ENCODE data around the gene ZMAT3. TPM values are rescaled to one million over a fixed set of nuclear protein-coding genes. Genes with fewer than 3 reads are reported as not detected.
A peak's percentile ranks its signal among the peaks of the same experiment; 100 is the strongest.

The ZMAT3 gene
- total and polyA plus RNA-seq, 2 of the 13 experiments (the other 11 are each of a cell fraction or from before 2014, with no cell fraction given) = 11.4 to 11.7 TPM

GRCh38 chr3:179071323-179072099, at the start of gene ZMAT3 (continued):
- TF ChIP-seq NFIC (IDR thresholded peaks at IDR 0.05; ENCODE audit: low read length) (no peak), SP5 (CRISPR knock-in tag; IDR thresholded peaks at IDR 0.05; ENCODE audit: borderline replicate concordance, low read depth) (no peak), PHF21A (CRISPR knock-in tag; IDR thresholded peaks at IDR 0.05) (peak; percentile 40; the same call in 1 of the 2 replicates), ZNF350 (CRISPR knock-in tag; IDR thresholded peaks at IDR 0.05; ENCODE audit: borderline replicate concordance, low read depth) (peak; percentile 20; the same call in 1 of the 2 replicates), DNMT1 (CRISPR knock-in tag; IDR thresholded peaks at IDR 0.05) (no peak), RFXANK (CRISPR knock-in tag; IDR thresholded peaks at IDR 0.05) (no peak), ESRRA (CRISPR knock-in tag; IDR thresholded peaks at IDR 0.05; ENCODE audit: low read depth) (no peak), ZSCAN30 (CRISPR knock-in tag; IDR thresholded peaks at IDR 0.05) (no peak), ZNF136 (CRISPR knock-in tag; IDR thresholded peaks at IDR 0.05; ENCODE audit: low read depth) (no peak), ZFP41 (CRISPR knock-in tag; IDR thresholded peaks at IDR 0.05; ENCODE audit: borderline replicate concordance) (no peak; the same call in 1 of the 2 replicates), PBX2 (CRISPR knock-in tag; IDR thresholded peaks at IDR 0.05) (no peak), ZNF546 (CRISPR knock-in tag; conservative IDR thresholded peaks at IDR 0.05) (no peak), ZNF747 (CRISPR knock-in tag; IDR thresholded peaks at IDR 0.05; ENCODE audit: borderline replicate concordance) (no peak), ZNF746 (CRISPR knock-in tag; IDR thresholded peaks at IDR 0.05) (0 out of 2 replicates have a peak, but pooled peaks have one; percentile 26), ZNF543 (CRISPR knock-in tag; IDR thresholded peaks at IDR 0.05) (no peak), ZNF552 (CRISPR knock-in tag; IDR thresholded peaks at IDR 0.05; ENCODE audit: borderline replicate concordance) (no peak), ZNF251 (CRISPR knock-in tag; IDR thresholded peaks at IDR 0.05) (no peak), SP4 (CRISPR knock-in tag; IDR thresholded peaks at IDR 0.05) (peak; percentile 37; the same call in 1 of the 2 replicates)
- TF ChIP-seq, protein P1, sequence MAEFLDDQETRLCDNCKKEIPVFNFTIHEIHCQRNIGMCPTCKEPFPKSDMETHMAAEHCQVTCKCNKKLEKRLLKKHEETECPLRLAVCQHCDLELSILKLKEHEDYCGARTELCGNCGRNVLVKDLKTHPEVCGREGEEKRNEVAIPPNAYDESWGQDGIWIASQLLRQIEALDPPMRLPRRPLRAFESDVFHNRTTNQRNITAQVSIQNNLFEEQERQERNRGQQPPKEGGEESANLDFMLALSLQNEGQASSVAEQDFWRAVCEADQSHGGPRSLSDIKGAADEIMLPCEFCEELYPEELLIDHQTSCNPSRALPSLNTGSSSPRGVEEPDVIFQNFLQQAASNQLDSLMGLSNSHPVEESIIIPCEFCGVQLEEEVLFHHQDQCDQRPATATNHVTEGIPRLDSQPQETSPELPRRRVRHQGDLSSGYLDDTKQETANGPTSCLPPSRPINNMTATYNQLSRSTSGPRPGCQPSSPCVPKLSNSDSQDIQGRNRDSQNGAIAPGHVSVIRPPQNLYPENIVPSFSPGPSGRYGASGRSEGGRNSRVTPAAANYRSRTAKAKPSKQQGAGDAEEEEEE (CRISPR knock-in tag; IDR thresholded peaks at IDR 0.05; ENCODE audit: borderline replicate concordance) = no peak
- TF ChIP-seq, protein P2, sequence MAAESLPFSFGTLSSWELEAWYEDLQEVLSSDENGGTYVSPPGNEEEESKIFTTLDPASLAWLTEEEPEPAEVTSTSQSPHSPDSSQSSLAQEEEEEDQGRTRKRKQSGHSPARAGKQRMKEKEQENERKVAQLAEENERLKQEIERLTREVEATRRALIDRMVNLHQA (CRISPR knock-in tag; IDR thresholded peaks at IDR 0.05) = no peak
